GM12878 (cell line): Measurements from ENCODE around the gene ZNF445. TPM values are rescaled to one million over a fixed set of nuclear protein-coding genes. Genes with fewer than 3 reads are reported as not detected.
A peak's percentile ranks its signal among the peaks of the same experiment; 100 is the strongest.

Experiments
- BMI1 ChIP-seq: fragments of 450-650 bp; IDR thresholded peaks from 2 replicates; pipeline ENCODE4 v1.6.1; 2016; ENCODE audit warnings: mild to moderate bottlenecking, moderate library complexity, borderline replicate concordance
- BRCA1 ChIP-seq: IDR thresholded peaks from 2 replicates; pipeline ENCODE4 v1.6.1; 2011; ENCODE audit warnings: low read depth, low read length, improper control_type of control experiment
- CREB1 ChIP-seq: IDR thresholded peaks from 2 replicates; pipeline ENCODE4 v1.6.1; 2012; ENCODE audit warnings: low read depth, mild to moderate bottlenecking, inconsistent platforms
- EGR1 ChIP-seq, 2 experiments: IDR thresholded peaks; 1 replicate in 1 of 2; 2 replicates in 1 of 2; pipeline ENCODE4 v1.6.1; 2011 to 2012; ENCODE audit warnings: low read depth in 2 of 2, low read length in 2 of 2, borderline replicate concordance in 1 of 2, mild to moderate bottlenecking in 1 of 2, moderate library complexity in 1 of 2
- KLF5 ChIP-seq: fragments of 450-650 bp; IDR thresholded peaks from 2 replicates; pipeline ENCODE4 v1.6.1; 2014; ENCODE audit warnings: mild to moderate bottlenecking; ENCODE audit not compliant: partially characterized antibody
- MAX ChIP-seq: IDR thresholded peaks from 2 replicates; pipeline ENCODE4 v1.6.1; 2012; ENCODE audit warnings: low read depth, low read length, improper control_type of control experiment
- NFIC ChIP-seq: IDR thresholded peaks from 2 replicates; pipeline ENCODE4 v1.6.1; 2012; ENCODE audit warnings: low read depth, mild to moderate bottlenecking, inconsistent platforms, low read length, moderate library complexity
- NFYB ChIP-seq: IDR thresholded peaks from 2 replicates; pipeline ENCODE4 v1.6.1; 2011; ENCODE audit warnings: low read depth, mild to moderate bottlenecking, low read length, improper control_type of control experiment, moderate library complexity; ENCODE audit not compliant: insufficient read depth
- NRF1 ChIP-seq: conservative IDR thresholded peaks from 2 replicates; pipeline ENCODE4 v1.6.1; 2011; ENCODE audit warnings: mild to moderate bottlenecking, low read depth, low read length, improper control_type of control experiment
- PML ChIP-seq: IDR thresholded peaks from 2 replicates; pipeline ENCODE4 v1.6.1; 2012; ENCODE audit warnings: low read length, inconsistent platforms
- REST ChIP-seq: IDR thresholded peaks from 2 replicates; pipeline ENCODE4 v1.6.1; 2012; ENCODE audit warnings: mild to moderate bottlenecking, low read depth, low read length
- RFX5 ChIP-seq: IDR thresholded peaks from 2 replicates; pipeline ENCODE4 v1.6.1; 2011; ENCODE audit warnings: low read depth, low read length, improper control_type of control experiment
- RUNX3 ChIP-seq: IDR thresholded peaks from 2 replicates; pipeline ENCODE4 v1.6.1; 2012; ENCODE audit warnings: low read length, inconsistent platforms
- SIN3A ChIP-seq: IDR thresholded peaks from 2 replicates; pipeline ENCODE4 v1.6.1; 2012; ENCODE audit warnings: low read depth, low read length, improper control_type of control experiment
- SIX5 ChIP-seq: IDR thresholded peaks from 2 replicates; pipeline ENCODE4 v1.6.1; 2011; ENCODE audit warnings: mild to moderate bottlenecking, low read depth, low read length, moderate library complexity; ENCODE audit not compliant: severe bottlenecking
- SMAD1 ChIP-seq: fragments of 450-650 bp; IDR thresholded peaks from 2 replicates; pipeline ENCODE4 v1.6.1; 2018; ENCODE audit warnings: mild to moderate bottlenecking, low read depth; ENCODE audit not compliant: partially characterized antibody
- SREBF2 ChIP-seq: IDR thresholded peaks from 2 replicates; pipeline ENCODE4 v1.6.1; 2012; ENCODE audit warnings: mild to moderate bottlenecking, low read length
- SRF ChIP-seq, 2 experiments: IDR thresholded peaks; 2 replicates each; pipeline ENCODE4 v1.6.1; 2011; ENCODE audit warnings: low read depth in 2 of 2, low read length in 2 of 2, mild to moderate bottlenecking in 1 of 2, moderate library complexity in 1 of 2
- STAT3 ChIP-seq: IDR thresholded peaks from 2 replicates; pipeline ENCODE4 v1.6.1; 2011; ENCODE audit warnings: low read depth, low read length, improper control_type of control experiment
- TCF7 ChIP-seq: IDR thresholded peaks from 2 replicates; pipeline ENCODE4 v1.6.1; 2014; ENCODE audit warnings: antibody characterized with exemption, borderline replicate concordance
- USF1 ChIP-seq: IDR thresholded peaks from 2 replicates; pipeline ENCODE4 v1.6.1; 2011; ENCODE audit warnings: borderline replicate concordance, low read depth, mild to moderate bottlenecking, moderate library complexity, mixed read lengths, low read length; ENCODE audit not compliant: insufficient read depth; ENCODE audit errors: extremely low read length
- YY1 ChIP-seq: IDR thresholded peaks from 2 replicates; pipeline ENCODE4 v1.6.1; 2011; ENCODE audit warnings: low read depth, mild to moderate bottlenecking, low read length
- ZNF24 ChIP-seq: fragments of 450-650 bp; IDR thresholded peaks from 2 replicates; pipeline ENCODE4 v1.6.1; 2017; ENCODE audit warnings: antibody characterized with exemption, mild to moderate bottlenecking
- polyA plus RNA-seq, 11 experiments: library from polyadenylated mRNA; depleted of rRNA in 4 of 11; unstranded in 6 of 11; stranded (reverse) in 5 of 11; fragments of >200 nt; fragmentation: Nextera tagmentation in 4 of 11; fragmentation: Illumina TruSeq in 1 of 11; extraction: Ambion mirVana in 4 of 11; extraction: Trizol in 1 of 11; gene quantifications; 1 replicate in 1 of 11; 2 replicates in 10 of 11; pipeline versions ENCODE4 v1.2.1 to v1.2.3, GENCODE V29; 2011 to 2016; ENCODE audit warnings: inconsistent platforms in 2 of 11, missing spikeins in 2 of 11, low read depth in 1 of 11
- total RNA-seq, 4 experiments: library from RNA; depleted of rRNA in 3 of 4; stranded (reverse); fragments of >200 nt in 3 of 4; fragmentation: Illumina TruSeq in 1 of 4; extraction: Trizol in 1 of 4; gene quantifications; 2 replicates each; pipeline versions ENCODE4 v1.2.1 to v1.2.3, GENCODE V29; 2013 to 2021
- TF ChIP-seq, protein P1 (sequence below), 3 experiments: IDR thresholded peaks in 2 of 3; conservative IDR thresholded peaks in 1 of 3; 2 replicates each; pipeline ENCODE4 v1.5.1; 2011; ENCODE audit warnings: low read depth in 3 of 3, low read length in 3 of 3, mild to moderate bottlenecking in 3 of 3, control low read depth in 2 of 3, moderate library complexity in 2 of 3, inconsistent platforms in 1 of 3, mixed read lengths in 1 of 3; ENCODE audit not compliant: control insufficient read depth in 2 of 3, insufficient read depth in 1 of 3; ENCODE audit errors: extremely low read depth in 1 of 3

Gene ZNF445
- total and polyA plus RNA-seq, 10 of the 15 experiments (the other 5 are each of a cell fraction or from before 2014, with no cell fraction given): 0.80 to 14.4 (median 5.6) TPM

GRCh38 chr3:44477312-44478030, at the start of gene ZNF445 (continued):
- TF ChIP-seq REST (0 out of 2 replicates have a peak, but pooled peaks have one; percentile 18), PML (no peak), BRCA1 (no peak), SMAD1 (no peak), USF1 (no peak), MAX (no peak), BMI1 (no peak), CREB1 (no peak), EGR1 (IDR thresholded peaks at IDR 0.05; ENCODE audit: borderline replicate concordance in 1 of 2, low read depth in 2 of 2, low read length in 2 of 2) (peak in 1 of 2 experiments; percentile 90; a peak in 2 of 3 replicates), YY1 (0 out of 2 replicates have a peak, but pooled peaks have one; percentile 42), ZNF24 (no peak), KLF5 (no peak), STAT3 (no peak), SREBF2 (no peak), SIN3A (0 out of 2 replicates have a peak, but pooled peaks have one; percentile 44), SRF (IDR thresholded peaks at IDR 0.05; ENCODE audit: low read depth in 2 of 2, low read length in 2 of 2) (no peak), SIX5 (no peak), TCF7 (no peak), NFIC (no peak), RFX5 (no peak), NFYB (no peak), RUNX3 (no peak; the same call in 1 of the 2 replicates), NRF1 (peak; percentile 62)
- TF ChIP-seq, protein P1, sequence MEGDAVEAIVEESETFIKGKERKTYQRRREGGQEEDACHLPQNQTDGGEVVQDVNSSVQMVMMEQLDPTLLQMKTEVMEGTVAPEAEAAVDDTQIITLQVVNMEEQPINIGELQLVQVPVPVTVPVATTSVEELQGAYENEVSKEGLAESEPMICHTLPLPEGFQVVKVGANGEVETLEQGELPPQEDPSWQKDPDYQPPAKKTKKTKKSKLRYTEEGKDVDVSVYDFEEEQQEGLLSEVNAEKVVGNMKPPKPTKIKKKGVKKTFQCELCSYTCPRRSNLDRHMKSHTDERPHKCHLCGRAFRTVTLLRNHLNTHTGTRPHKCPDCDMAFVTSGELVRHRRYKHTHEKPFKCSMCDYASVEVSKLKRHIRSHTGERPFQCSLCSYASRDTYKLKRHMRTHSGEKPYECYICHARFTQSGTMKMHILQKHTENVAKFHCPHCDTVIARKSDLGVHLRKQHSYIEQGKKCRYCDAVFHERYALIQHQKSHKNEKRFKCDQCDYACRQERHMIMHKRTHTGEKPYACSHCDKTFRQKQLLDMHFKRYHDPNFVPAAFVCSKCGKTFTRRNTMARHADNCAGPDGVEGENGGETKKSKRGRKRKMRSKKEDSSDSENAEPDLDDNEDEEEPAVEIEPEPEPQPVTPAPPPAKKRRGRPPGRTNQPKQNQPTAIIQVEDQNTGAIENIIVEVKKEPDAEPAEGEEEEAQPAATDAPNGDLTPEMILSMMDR (IDR thresholded peaks at IDR 0.05 in 2 of 3, conservative IDR thresholded peaks at IDR 0.05 in 1 of 3; ENCODE audit: control insufficient read depth in 2 of 3, extremely low read depth in 1 of 3, insufficient read depth in 1 of 3, low read depth in 3 of 3, low read length in 3 of 3): no peak
